Measurements from ENCODE around the gene NQO2. TPM values are rescaled to one million over a fixed set of nuclear protein-coding genes. Genes with fewer than 3 reads are reported as not detected.
"Not testable (repeated sequence)": the region's sequence is repeated elsewhere in the genome, so short reads cannot be mapped to it uniquely, and the experiment has no call there.

The NQO2 gene
- total RNA-seq, 1 experiment from 2014 or later: 105 TPM

DNA sequence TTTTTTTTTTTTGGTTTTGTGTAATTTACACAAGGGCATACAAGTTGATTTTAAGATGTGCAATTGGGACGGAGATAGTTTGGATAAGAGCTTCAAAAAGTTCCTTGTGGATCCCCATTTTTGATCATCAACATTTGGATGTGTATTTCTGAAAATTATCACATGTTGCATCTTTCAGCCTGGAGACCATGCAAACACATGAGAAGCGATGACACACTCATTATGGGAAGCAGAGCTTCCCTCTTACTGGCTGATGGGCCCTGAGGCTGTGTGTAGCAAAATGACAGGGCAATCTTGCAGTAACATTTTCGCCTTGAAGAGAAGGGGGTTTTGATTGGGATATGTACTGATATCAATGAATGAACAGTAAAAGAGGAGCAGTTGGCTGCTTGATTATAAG is 46.6 kb downstream of the NQO2 start:
- Histone ChIP-seq H4K20me1 (ENCODE audit: control insufficient read depth, insufficient read depth, insufficient read length) (no peaks in the 10 kb centered on the region), H2BK15ac (ENCODE audit: low read depth, low read length) (no peak overlapping the region), H3K14ac (ENCODE audit: insufficient read depth, low read length) (no peak overlapping the region), H3K9ac (ENCODE audit: extremely low read depth, insufficient read length, low read length) (no peak overlapping the region), H3K79me2 (ENCODE audit: insufficient read depth, low read length) (no peaks in the 10 kb centered on the region), H3K4me2 (ENCODE audit: insufficient read depth, insufficient read length, low read length) (no peak overlapping the region), H2BK5ac (ENCODE audit: insufficient read length, low read length) (no peak overlapping the region), H3K79me1 (ENCODE audit: insufficient read depth, low read depth, low read length, poor library complexity, severe bottlenecking) (no peaks in the 10 kb centered on the region), H3K18ac (ENCODE audit: insufficient read length, low read depth, low read length) (no peak overlapping the region), H3K27ac (ENCODE audit: insufficient read length, low read depth, low read length) (no peak overlapping the region), H3K9me3 (ENCODE audit: control insufficient read depth, low read depth, low read length) (no peaks in the 10 kb centered on the region), H3K4me1 (ENCODE audit: insufficient read depth, low read length) (no peaks in the 10 kb centered on the region; the same call in 1 of the 2 replicates), H3K23me2 (ENCODE audit: insufficient read length, low read depth, low read length, poor library complexity, severe bottlenecking) (no peaks in the 10 kb centered on the region), H3K4ac (ENCODE audit: low read depth, low read length) (no peak overlapping the region), H2BK12ac (ENCODE audit: insufficient read length, low read depth, low read length) (no peak overlapping the region), H3T11ph (ENCODE audit: low read length) (no peak overlapping the region), H2AK5ac (ENCODE audit: insufficient read length, low read length) (no peak overlapping the region), H3K56ac (ENCODE audit: insufficient read length, low read depth, low read length) (no peak overlapping the region), H2AFZ (ENCODE audit: low read length) (no peak overlapping the region), H4K8ac (replicated peaks; ENCODE audit: insufficient read length, low read depth, low read length) (no peak overlapping the region), H3K23ac (ENCODE audit: insufficient read length, low read depth, low read length) (no peak overlapping the region), H2BK20ac (ENCODE audit: low read depth, low read length, poor library complexity, severe bottlenecking) (no peak overlapping the region), H3K27me3 (ENCODE audit: insufficient read depth, low read length) (no peaks in the 10 kb centered on the region), H2BK120ac (ENCODE audit: low read depth, low read length, poor library complexity, severe bottlenecking) (no peak overlapping the region), H4K91ac (ENCODE audit: insufficient read length, low read depth, low read length) (no peak overlapping the region), H4K5ac (ENCODE audit: insufficient read length, low read depth, low read length) (no peak overlapping the region)
- Mint-ChIP-seq H3K9me3 (peaks cover 0 to 3% of the 10 kb centered on the region in 2 experiments; a peak in 1 of 5 replicates), H3K27ac (no peak overlapping the region), H3K4me1 (peaks cover 10 to 13% of the 10 kb centered on the region in 2 experiments), H3K36me3 (ENCODE audit: insufficient read depth in 1 of 3, low read depth in 3 of 3) (peaks cover 0 to 1% (median 0%) of the 10 kb centered on the region in 3 experiments; a peak in 1 of 7 replicates), H3K4me3 (no peak overlapping the region), H3K27me3 (ENCODE audit: low read depth) (peaks cover 4% of the 10 kb centered on the region; the same call in 1 of the 2 replicates)
- no peak for DNase-seq
- TF ChIP-seq, protein P1, sequence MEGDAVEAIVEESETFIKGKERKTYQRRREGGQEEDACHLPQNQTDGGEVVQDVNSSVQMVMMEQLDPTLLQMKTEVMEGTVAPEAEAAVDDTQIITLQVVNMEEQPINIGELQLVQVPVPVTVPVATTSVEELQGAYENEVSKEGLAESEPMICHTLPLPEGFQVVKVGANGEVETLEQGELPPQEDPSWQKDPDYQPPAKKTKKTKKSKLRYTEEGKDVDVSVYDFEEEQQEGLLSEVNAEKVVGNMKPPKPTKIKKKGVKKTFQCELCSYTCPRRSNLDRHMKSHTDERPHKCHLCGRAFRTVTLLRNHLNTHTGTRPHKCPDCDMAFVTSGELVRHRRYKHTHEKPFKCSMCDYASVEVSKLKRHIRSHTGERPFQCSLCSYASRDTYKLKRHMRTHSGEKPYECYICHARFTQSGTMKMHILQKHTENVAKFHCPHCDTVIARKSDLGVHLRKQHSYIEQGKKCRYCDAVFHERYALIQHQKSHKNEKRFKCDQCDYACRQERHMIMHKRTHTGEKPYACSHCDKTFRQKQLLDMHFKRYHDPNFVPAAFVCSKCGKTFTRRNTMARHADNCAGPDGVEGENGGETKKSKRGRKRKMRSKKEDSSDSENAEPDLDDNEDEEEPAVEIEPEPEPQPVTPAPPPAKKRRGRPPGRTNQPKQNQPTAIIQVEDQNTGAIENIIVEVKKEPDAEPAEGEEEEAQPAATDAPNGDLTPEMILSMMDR (conservative IDR thresholded peaks at IDR 0.05): no peak
- WGBS (ENCODE audit: extremely low coverage, insufficient read length, low lambda C conversion rate): no CpG with 5 or more reads among the region's 3 CpGs

DNA sequence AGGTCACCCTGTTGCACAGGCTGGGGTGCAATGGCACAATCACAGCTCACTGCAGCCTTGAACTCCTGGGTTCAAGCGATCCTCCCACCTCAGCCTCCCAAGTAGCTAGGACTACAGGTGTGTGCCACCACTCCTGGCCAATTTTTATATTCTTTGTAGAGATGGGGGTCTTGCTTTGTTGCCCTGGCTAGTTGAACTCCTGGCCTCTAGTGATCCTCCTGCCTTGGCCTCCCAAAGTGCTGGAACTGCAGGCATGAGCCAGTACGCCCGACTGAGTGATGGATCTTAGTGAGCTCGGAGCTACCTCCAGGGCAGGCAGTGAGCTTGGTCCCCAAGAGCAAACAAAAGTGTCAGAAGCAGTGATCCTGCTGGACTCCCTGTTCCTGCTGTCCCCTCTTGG is 48.3 kb downstream of the NQO2 start:
- H4K91ac ChIP-seq (ENCODE audit: insufficient read length, low read depth, low read length); H3K4me3 Mint-ChIP-seq; H3K23me2 ChIP-seq (ENCODE audit: insufficient read length, low read depth, low read length, poor library complexity, severe bottlenecking); H3K79me2 ChIP-seq (ENCODE audit: insufficient read depth, low read length); H2AFZ ChIP-seq (ENCODE audit: low read length); H2BK15ac ChIP-seq (ENCODE audit: low read depth, low read length); H3K36me3 Mint-ChIP-seq (ENCODE audit: insufficient read depth in 1 of 3, low read depth in 3 of 3); H2BK12ac ChIP-seq (ENCODE audit: insufficient read length, low read depth, low read length); H3K27me3 ChIP-seq (ENCODE audit: insufficient read depth, low read length); H3K14ac ChIP-seq (ENCODE audit: insufficient read depth, low read length); H3K9me3 ChIP-seq (ENCODE audit: control insufficient read depth, low read depth, low read length); H2BK5ac ChIP-seq (ENCODE audit: insufficient read length, low read length); H3K79me1 ChIP-seq (ENCODE audit: insufficient read depth, low read depth, low read length, poor library complexity, severe bottlenecking); H3K27ac ChIP-seq (ENCODE audit: insufficient read length, low read depth, low read length); H2BK120ac ChIP-seq (ENCODE audit: low read depth, low read length, poor library complexity, severe bottlenecking); H2AK5ac ChIP-seq (ENCODE audit: insufficient read length, low read length); H3K27ac Mint-ChIP-seq; H3T11ph ChIP-seq (ENCODE audit: low read length); H3K9me3 Mint-ChIP-seq; H3K4me1 ChIP-seq (ENCODE audit: insufficient read depth, low read length); H3K9ac ChIP-seq (ENCODE audit: extremely low read depth, insufficient read length, low read length); H3K27me3 Mint-ChIP-seq (ENCODE audit: low read depth); H4K8ac ChIP-seq (replicated peaks; ENCODE audit: insufficient read length, low read depth, low read length); H2BK20ac ChIP-seq (ENCODE audit: low read depth, low read length, poor library complexity, severe bottlenecking); H3K23ac ChIP-seq (ENCODE audit: insufficient read length, low read depth, low read length); H3K18ac ChIP-seq (ENCODE audit: insufficient read length, low read depth, low read length); H4K5ac ChIP-seq (ENCODE audit: insufficient read length, low read depth, low read length); DNase-seq; H3K4me2 ChIP-seq (ENCODE audit: insufficient read depth, insufficient read length, low read length); H4K20me1 ChIP-seq (ENCODE audit: control insufficient read depth, insufficient read depth, insufficient read length); H3K56ac ChIP-seq (ENCODE audit: insufficient read length, low read depth, low read length); H3K4ac ChIP-seq (ENCODE audit: low read depth, low read length): not testable (repeated sequence)
- no CpG with 5 or more reads among the region's 4 CpGs for WGBS (ENCODE audit: extremely low coverage, insufficient read length, low lambda C conversion rate)
- H3K4me1 Mint-ChIP-seq: peaks cover 10 to 13% of the 10 kb centered on the region in 2 experiments

Data from H9 (cell line).